ENCODE data around the gene YY1.
"Not testable (repeated sequence)": the region's sequence is repeated elsewhere in the genome, so short reads cannot be mapped to it uniquely, and the experiment has no call there.

The YY1 gene

GRCh38 chr14:100296106-100296651 is 57.2 kb downstream of the YY1 start:
- no peak for DNase-seq (ENCODE audit: extremely low read depth, insufficient read length)
- H3K4me3 ChIP-seq (replicated peaks; ENCODE audit: low read depth, low read length) = no peak overlapping the region
- no peaks in the 10 kb centered on the region for H3K27me3 ChIP-seq (replicated peaks; ENCODE audit: control insufficient read depth, insufficient read depth, low read length)
- no peaks in the 10 kb centered on the region; the same call in 1 of the 2 replicates for H3K36me3 ChIP-seq (ENCODE audit: control insufficient read depth, insufficient read depth, low read length)
- TF ChIP-seq, protein P1, sequence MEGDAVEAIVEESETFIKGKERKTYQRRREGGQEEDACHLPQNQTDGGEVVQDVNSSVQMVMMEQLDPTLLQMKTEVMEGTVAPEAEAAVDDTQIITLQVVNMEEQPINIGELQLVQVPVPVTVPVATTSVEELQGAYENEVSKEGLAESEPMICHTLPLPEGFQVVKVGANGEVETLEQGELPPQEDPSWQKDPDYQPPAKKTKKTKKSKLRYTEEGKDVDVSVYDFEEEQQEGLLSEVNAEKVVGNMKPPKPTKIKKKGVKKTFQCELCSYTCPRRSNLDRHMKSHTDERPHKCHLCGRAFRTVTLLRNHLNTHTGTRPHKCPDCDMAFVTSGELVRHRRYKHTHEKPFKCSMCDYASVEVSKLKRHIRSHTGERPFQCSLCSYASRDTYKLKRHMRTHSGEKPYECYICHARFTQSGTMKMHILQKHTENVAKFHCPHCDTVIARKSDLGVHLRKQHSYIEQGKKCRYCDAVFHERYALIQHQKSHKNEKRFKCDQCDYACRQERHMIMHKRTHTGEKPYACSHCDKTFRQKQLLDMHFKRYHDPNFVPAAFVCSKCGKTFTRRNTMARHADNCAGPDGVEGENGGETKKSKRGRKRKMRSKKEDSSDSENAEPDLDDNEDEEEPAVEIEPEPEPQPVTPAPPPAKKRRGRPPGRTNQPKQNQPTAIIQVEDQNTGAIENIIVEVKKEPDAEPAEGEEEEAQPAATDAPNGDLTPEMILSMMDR (IDR thresholded peaks at IDR 0.05; ENCODE audit: insufficient read depth, low read length, poor library complexity, severe bottlenecking) = no peak

- not testable (repeated sequence) for DNase-seq (ENCODE audit: extremely low read depth, insufficient read length); H3K27me3 ChIP-seq (replicated peaks; ENCODE audit: control insufficient read depth, insufficient read depth, low read length); H3K36me3 ChIP-seq (ENCODE audit: control insufficient read depth, insufficient read depth, low read length); H3K4me3 ChIP-seq (replicated peaks; ENCODE audit: low read depth, low read length)
Observed at GRCh38 chr14:100296729-100297128, 57.8 kb downstream of the YY1 start.

DNA sequence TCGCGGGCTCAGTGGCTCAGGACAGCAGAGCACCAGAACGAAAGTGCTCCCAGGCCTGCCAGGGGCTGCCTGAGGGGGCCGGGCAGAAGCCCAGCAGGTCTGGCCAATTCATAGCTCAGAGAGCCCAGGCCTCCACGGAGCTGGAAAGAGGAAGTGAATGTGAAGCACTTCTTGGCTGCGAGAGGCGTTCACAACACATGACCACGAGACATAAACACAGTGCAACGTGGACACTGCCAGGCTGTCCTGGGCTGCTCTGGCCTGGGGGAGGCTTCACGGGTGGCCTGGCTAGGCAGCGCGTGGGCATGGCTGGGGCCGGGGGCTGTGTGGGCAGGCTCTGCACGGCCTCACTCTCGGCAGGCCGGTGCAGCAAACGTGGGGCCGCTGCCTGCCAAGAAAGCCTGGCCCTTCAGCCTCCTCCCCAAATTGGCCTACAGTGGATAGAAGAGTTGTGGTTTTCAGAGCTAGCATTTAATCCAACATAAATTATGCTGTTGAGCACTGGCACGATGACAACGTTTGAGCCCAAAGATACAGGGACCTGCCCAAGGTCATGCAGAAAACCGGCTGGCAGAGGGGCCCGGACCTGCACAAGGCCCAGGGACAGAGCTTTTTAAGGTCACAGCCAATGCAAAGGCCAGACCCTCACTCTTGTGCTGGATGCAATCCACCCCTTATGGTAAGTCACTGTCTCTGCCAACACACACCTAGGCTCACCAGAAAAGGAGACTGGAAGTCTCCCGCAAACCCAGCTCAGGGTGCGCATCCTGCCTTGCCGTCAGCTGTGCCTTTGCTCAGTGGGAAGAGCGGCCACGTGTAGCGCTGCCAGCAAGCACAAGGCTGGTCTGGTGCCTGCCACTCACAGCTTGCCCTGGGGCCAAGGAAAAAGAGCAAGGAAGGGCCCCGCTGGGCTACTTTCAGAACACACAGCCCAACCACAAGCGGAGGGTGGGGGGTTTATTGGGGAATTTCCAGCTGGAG is 58.7 kb downstream of the YY1 start:
- no peaks in the 10 kb centered on the region for H3K27me3 ChIP-seq (replicated peaks; ENCODE audit: control insufficient read depth, insufficient read depth, low read length)
- H3K4me3 ChIP-seq (replicated peaks; ENCODE audit: low read depth, low read length) = no peak overlapping the region
- DNase-seq (ENCODE audit: extremely low read depth, insufficient read length) = peak; percentile 55
- TF ChIP-seq, protein P1 (IDR thresholded peaks at IDR 0.05; ENCODE audit: insufficient read depth, low read length, poor library complexity, severe bottlenecking) = no peak
- H3K36me3 ChIP-seq (ENCODE audit: control insufficient read depth, insufficient read depth, low read length) = no peaks in the 10 kb centered on the region

DNA sequence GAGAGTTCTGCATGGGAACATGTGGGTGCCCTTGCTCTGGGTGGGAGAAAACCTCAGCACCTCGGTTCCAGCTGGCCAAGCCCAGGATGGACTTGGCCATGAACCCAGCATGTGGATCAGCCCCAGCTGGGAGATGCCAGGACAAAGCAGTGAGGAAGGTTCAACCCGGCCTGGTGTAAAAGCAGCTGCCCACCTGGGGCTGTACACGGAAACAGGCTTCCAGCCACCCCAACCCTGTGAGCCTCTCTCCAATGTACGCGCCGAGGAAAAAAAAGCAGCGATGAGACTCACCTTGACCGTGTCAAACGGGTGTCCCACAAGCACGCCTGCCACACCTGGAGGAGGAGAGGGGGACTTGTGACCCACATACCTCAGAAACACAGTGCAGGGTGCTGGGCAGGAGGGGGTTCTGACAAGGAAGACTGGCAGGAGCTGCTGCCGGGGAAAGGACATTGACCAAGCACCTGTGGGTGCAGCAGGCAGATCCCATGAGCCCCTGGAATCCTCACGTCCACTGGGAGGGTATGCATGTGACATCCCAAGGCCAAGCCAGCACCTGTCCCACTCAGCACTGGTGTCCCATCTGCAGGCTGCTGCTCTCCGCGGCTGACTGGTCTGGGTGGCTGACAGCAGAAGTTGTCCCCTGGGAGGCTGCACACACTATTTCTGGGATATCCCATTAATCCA is 59.8 kb downstream of the YY1 start:
- Histone ChIP-seq H3K27me3 (replicated peaks; ENCODE audit: control insufficient read depth, insufficient read depth, low read length) (no peaks in the 10 kb centered on the region), H3K36me3 (ENCODE audit: control insufficient read depth, insufficient read depth, low read length) (no peaks in the 10 kb centered on the region), H3K4me3 (replicated peaks; ENCODE audit: low read depth, low read length) (no peak overlapping the region)
- DNase-seq (ENCODE audit: extremely low read depth, insufficient read length) = no peak
- TF ChIP-seq, protein P1 (IDR thresholded peaks at IDR 0.05; ENCODE audit: insufficient read depth, low read length, poor library complexity, severe bottlenecking) = no peak

DNA sequence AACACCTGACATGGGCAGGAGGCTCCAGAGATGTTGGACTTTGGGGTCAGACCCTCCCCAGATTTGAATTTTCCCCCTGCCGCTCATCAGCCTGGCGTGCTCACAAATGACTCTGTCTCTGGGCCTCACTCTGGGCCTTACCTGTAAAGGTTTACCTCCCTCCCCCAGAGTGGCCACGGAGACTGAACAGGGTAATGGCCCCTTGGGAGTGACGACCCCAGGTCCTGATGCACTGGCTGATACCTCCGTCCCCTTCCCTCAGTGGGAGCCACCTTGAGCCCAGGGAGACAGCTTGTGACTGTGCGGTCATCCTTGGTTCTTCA is 60.3 kb downstream of the YY1 start:
- no peaks in the 10 kb centered on the region for H3K27me3 ChIP-seq (replicated peaks; ENCODE audit: control insufficient read depth, insufficient read depth, low read length)
- DNase-seq (ENCODE audit: extremely low read depth, insufficient read length) = no peak
- H3K36me3 ChIP-seq (ENCODE audit: control insufficient read depth, insufficient read depth, low read length) = no peaks in the 10 kb centered on the region; the same call in 1 of the 2 replicates
- TF ChIP-seq, protein P1 (IDR thresholded peaks at IDR 0.05; ENCODE audit: insufficient read depth, low read length, poor library complexity, severe bottlenecking) = no peak
- no peak overlapping the region for H3K4me3 ChIP-seq (replicated peaks; ENCODE audit: low read depth, low read length)

GRCh38 chr14:100302616-100303015 is 63.7 kb downstream of the YY1 start:
- Histone ChIP-seq H3K36me3 (ENCODE audit: control insufficient read depth, insufficient read depth, low read length) (no peaks in the 10 kb centered on the region; the same call in 1 of the 2 replicates), H3K4me3 (replicated peaks; ENCODE audit: low read depth, low read length) (no peak overlapping the region), H3K27me3 (replicated peaks; ENCODE audit: control insufficient read depth, insufficient read depth, low read length) (no peaks in the 10 kb centered on the region)
- DNase-seq (ENCODE audit: extremely low read depth, insufficient read length) = no peak
- TF ChIP-seq, protein P1 (IDR thresholded peaks at IDR 0.05; ENCODE audit: insufficient read depth, low read length, poor library complexity, severe bottlenecking) = no peak

Data from GM06990 (cell line).